Smooth muscle cell (in vitro differentiated cells): Measurements from ENCODE around the gene LPP. TPM values are rescaled to one million over a fixed set of nuclear protein-coding genes. Genes with fewer than 3 reads are reported as not detected.

Experiments
- DNase-seq: peaks from one replicate; lab custom pipeline; 2025; ENCODE audit not compliant: unreplicated experiment; lab: John Stamatoyannopoulos, UW
- H2AFZ ChIP-seq: fragments of 200-600 bp; sonication (generic); 2 replicates; pipeline ENCODE4 v1.6.0; 2016; ENCODE audit warnings: antibody characterized with exemption, low read depth, mild to moderate bottlenecking
- H3F3A ChIP-seq: fragments of 200-600 bp; sonication (generic); 2 replicates; pipeline ENCODE4 v1.6.0; 2017; ENCODE audit warnings: antibody characterized with exemption, low read depth
- H3K27ac ChIP-seq: fragments of 200-600 bp; sonication (generic); 2 replicates; pipeline ENCODE4 v1.5.1; 2016; ENCODE audit warnings: low read depth, mild to moderate bottlenecking
- H3K27me3 ChIP-seq: fragments of 200-600 bp; sonication (generic); 2 replicates; pipeline ENCODE4 v1.6.1; 2016; ENCODE audit warnings: low read depth, mild to moderate bottlenecking
- H3K36me3 ChIP-seq: fragments of 200-600 bp; sonication (generic); 2 replicates; pipeline ENCODE4 v1.5.1; 2016; ENCODE audit warnings: low read depth
- H3K4me1 ChIP-seq: fragments of 200-600 bp; sonication (generic); 2 replicates; pipeline ENCODE4 v1.5.1; 2016; ENCODE audit warnings: low read depth
- H3K4me2 ChIP-seq: fragments of 200-600 bp; sonication (generic); 2 replicates; pipeline ENCODE4 v1.6.0; 2016; ENCODE audit warnings: mild to moderate bottlenecking
- H3K4me3 ChIP-seq: fragments of 200-600 bp; sonication (generic); 2 replicates; pipeline ENCODE4 v1.5.1; 2016; ENCODE audit warnings: mild to moderate bottlenecking
- H3K79me2 ChIP-seq: fragments of 200-600 bp; sonication (generic); 2 replicates; pipeline ENCODE4 v1.6.0; 2016; ENCODE audit warnings: low read depth, mild to moderate bottlenecking
- H3K9ac ChIP-seq: fragments of 200-600 bp; sonication (generic); 2 replicates; pipeline ENCODE4 v1.6.0; 2016; ENCODE audit warnings: low read depth
- H3K9me3 ChIP-seq: fragments of 200-600 bp; sonication (generic); replicated peaks from 2 replicates; pipeline ENCODE4 v1.5.1; 2016; ENCODE audit warnings: low read depth
- H4K20me1 ChIP-seq: fragments of 200-600 bp; sonication (generic); 2 replicates; pipeline ENCODE4 v1.6.0; 2016; ENCODE audit warnings: low read depth
- WGBS: methylation state at CpG from one replicate; pipeline ENCODE4 v1.1.7; 2016; ENCODE audit warnings: low lambda C conversion rate; 5-methylcytosine and 5-hydroxymethylcytosine counted together
- polyA plus RNA-seq: library from polyadenylated mRNA; unstranded; fragments of >200 nt; fragmentation: Nextera tagmentation; extraction: Ambion mirVana; gene quantifications from 2 replicates; pipeline ENCODE4 v1.2.1, GENCODE V29; 2016
- total RNA-seq: library from RNA; depleted of rRNA; stranded (reverse); fragments of >200 nt; gene quantifications from 2 replicates; pipeline ENCODE4 v1.2.3, GENCODE V29; 2014
- TF ChIP-seq, protein P1 (sequence below): fragments of 200-600 bp; sonication (generic); IDR thresholded peaks from 2 replicates; pipeline ENCODE4 v1.5.1; 2017; ENCODE audit warnings: borderline replicate concordance, mild to moderate bottlenecking, antibody characterized with exemption; ENCODE audit not compliant: insufficient read depth, poor library complexity, severe bottlenecking

The LPP gene
- total and polyA plus RNA-seq, 2 experiments from 2014 or later: 42.3 to 128 TPM

DNA sequence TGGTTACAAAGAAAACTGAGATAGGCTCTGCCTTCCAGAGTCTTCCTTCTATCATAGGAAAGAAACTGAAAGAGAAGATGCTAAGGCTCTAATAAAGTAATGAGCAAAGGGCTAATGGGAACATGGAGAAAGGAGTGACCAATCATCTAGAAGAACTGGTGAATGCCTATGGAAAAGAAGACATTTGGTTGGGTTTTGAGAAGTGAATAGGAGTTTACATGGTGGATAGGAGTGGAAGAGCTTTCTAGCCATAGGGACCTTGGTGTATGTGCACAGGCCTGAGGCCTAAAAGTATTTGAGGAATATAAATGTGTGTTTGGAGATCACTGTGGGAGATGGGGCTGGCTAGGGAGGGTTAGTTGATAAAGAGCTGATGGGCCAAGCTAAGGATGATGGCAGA, 6.8 kb downstream of the LPP start:
- no peak overlapping the region for H3K4me2 ChIP-seq
- no peak overlapping the region for H3K9ac ChIP-seq
- no peak overlapping the region for H3K4me3 ChIP-seq
- TF ChIP-seq, protein P1, sequence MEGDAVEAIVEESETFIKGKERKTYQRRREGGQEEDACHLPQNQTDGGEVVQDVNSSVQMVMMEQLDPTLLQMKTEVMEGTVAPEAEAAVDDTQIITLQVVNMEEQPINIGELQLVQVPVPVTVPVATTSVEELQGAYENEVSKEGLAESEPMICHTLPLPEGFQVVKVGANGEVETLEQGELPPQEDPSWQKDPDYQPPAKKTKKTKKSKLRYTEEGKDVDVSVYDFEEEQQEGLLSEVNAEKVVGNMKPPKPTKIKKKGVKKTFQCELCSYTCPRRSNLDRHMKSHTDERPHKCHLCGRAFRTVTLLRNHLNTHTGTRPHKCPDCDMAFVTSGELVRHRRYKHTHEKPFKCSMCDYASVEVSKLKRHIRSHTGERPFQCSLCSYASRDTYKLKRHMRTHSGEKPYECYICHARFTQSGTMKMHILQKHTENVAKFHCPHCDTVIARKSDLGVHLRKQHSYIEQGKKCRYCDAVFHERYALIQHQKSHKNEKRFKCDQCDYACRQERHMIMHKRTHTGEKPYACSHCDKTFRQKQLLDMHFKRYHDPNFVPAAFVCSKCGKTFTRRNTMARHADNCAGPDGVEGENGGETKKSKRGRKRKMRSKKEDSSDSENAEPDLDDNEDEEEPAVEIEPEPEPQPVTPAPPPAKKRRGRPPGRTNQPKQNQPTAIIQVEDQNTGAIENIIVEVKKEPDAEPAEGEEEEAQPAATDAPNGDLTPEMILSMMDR: no peak
- no peaks in the 10 kb centered on the region for H3K9me3 ChIP-seq
- H2AFZ ChIP-seq: no peak overlapping the region
- H3K36me3 ChIP-seq: no peaks in the 10 kb centered on the region
- H3K79me2 ChIP-seq: peaks cover 100% of the 10 kb centered on the region
- H3K4me1 ChIP-seq: peaks cover 3% of the 10 kb centered on the region
- peaks cover 98% of the 10 kb centered on the region for H4K20me1 ChIP-seq
- no peak for DNase-seq
- no peaks in the 10 kb centered on the region for H3F3A ChIP-seq
- H3K27me3 ChIP-seq: no peaks in the 10 kb centered on the region
- H3K27ac ChIP-seq: no peak overlapping the region

DNA sequence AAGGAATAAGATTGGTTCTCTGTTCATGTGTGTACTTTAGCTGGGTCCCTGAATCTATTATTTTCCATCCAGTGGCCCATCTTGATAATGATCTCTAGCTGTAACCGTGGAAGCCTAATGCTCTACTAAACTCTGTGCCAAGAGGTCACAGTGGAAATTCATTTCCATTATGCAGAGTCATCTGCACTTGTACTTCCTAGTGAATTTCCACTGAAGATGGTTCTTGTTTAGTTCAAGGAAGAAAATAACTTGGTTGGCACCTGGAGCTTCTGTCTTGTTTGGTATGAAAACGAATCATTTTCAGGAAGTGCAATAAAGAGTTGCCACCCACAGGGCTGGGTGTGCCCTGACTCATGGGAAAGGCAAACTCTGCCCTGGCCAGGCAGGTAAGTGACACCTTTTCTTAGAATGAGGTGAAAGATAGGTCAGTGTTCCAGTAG, 10.3 kb downstream of the LPP start:
- Histone ChIP-seq H3K79me2 (peaks cover 100% of the 10 kb centered on the region), H3K27ac (no peak overlapping the region), H3K4me3 (no peak overlapping the region), H2AFZ (no peak overlapping the region), H3K4me2 (no peak overlapping the region), H3K36me3 (no peaks in the 10 kb centered on the region), H4K20me1 (peaks cover 100% of the 10 kb centered on the region), H3K4me1 (peaks cover 11% of the 10 kb centered on the region), H3K9ac (no peak overlapping the region), H3K9me3 (no peaks in the 10 kb centered on the region), H3K27me3 (no peaks in the 10 kb centered on the region), H3F3A (no peaks in the 10 kb centered on the region)
- TF ChIP-seq, protein P1: no peak
- no peak for DNase-seq
- 73% methylated on average over 2 of the region's 2 CpGs for WGBS

- peaks cover 100% of the 10 kb centered on the region for H3K79me2 ChIP-seq
- H3K4me3 ChIP-seq: no peak overlapping the region
- peaks cover 100% of the 10 kb centered on the region for H4K20me1 ChIP-seq
- TF ChIP-seq, protein P1: no peak
- no peak overlapping the region for H2AFZ ChIP-seq
- H3K4me2 ChIP-seq: no peak overlapping the region
- H3K36me3 ChIP-seq: no peaks in the 10 kb centered on the region
- no peak overlapping the region for H3K27ac ChIP-seq
- no peaks in the 10 kb centered on the region for H3K27me3 ChIP-seq
- no peaks in the 10 kb centered on the region for H3K9me3 ChIP-seq
- H3K9ac ChIP-seq: no peak overlapping the region
- WGBS: 74% methylated on average over 9 of the region's 9 CpGs
- no peaks in the 10 kb centered on the region for H3F3A ChIP-seq
- DNase-seq: no peak
- H3K4me1 ChIP-seq: peaks cover 11% of the 10 kb centered on the region
Observed at GRCh38 chr3:188165596-188165995, 11.6 kb downstream of the LPP start.

DNA sequence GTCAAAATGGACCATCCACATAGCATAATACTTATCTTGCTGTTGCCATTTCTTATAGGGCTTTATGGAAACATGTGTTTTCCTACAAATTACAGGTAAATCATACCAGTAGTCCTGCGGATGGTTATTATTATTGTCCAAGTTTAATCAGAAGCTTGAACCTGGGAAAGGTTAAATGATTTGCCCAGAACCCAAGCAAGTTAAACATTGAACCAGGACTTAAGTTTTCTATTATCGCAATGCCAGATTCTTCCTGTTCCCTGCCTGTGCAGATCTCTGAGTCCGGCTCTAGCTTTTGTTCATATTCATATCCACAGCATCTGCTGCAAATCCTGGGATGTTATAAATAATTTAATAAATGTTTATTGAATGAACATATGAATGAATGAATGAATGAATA, 12.5 kb downstream of the LPP start:
- H4K20me1 ChIP-seq: peaks cover 100% of the 10 kb centered on the region
- no peak overlapping the region for H2AFZ ChIP-seq
- peaks cover 11% of the 10 kb centered on the region for H3K4me1 ChIP-seq
- H3F3A ChIP-seq: no peaks in the 10 kb centered on the region
- H3K79me2 ChIP-seq: peaks cover 99% of the 10 kb centered on the region
- TF ChIP-seq, protein P1: no peak
- H3K27me3 ChIP-seq: no peaks in the 10 kb centered on the region
- H3K9me3 ChIP-seq: no peaks in the 10 kb centered on the region
- H3K4me2 ChIP-seq: no peak overlapping the region
- H3K36me3 ChIP-seq: no peaks in the 10 kb centered on the region
- no peak overlapping the region for H3K27ac ChIP-seq
- H3K4me3 ChIP-seq: no peak overlapping the region
- WGBS: 86% methylated on average over 3 of the region's 3 CpGs
- no peak for DNase-seq
- H3K9ac ChIP-seq: no peak overlapping the region
